ENCODE results near the gene UTP20.

GRCh38 chr12:101375573-101375972 is 95.7 kb downstream of the UTP20 start:
- TF ChIP-seq EZH2 (IDR thresholded peaks at IDR 0.05; ENCODE audit: low read length) (no peak), CTCF (optimal IDR thresholded peaks at IDR 0.05 in 1 of 3, IDR thresholded peaks at IDR 0.05 in 1 of 3, conservative IDR thresholded peaks at IDR 0.05 in 1 of 3; ENCODE audit: extremely low read depth in 1 of 3, insufficient read depth in 2 of 3, low read length in 3 of 3) (no peak)

Data from keratinocyte (primary cell).